NCI-H2081 (cell line): ENCODE results near the gene BRD3.
"Not testable (repeated sequence)": the region's sequence is repeated elsewhere in the genome, so short reads cannot be mapped to it uniquely, and the experiment has no call there.

ENCODE experiments used
- DNase-seq, 2 experiments: peaks; one replicate each; lab custom pipeline; 2025; lab: John Stamatoyannopoulos, UW

The BRD3 gene

DNA sequence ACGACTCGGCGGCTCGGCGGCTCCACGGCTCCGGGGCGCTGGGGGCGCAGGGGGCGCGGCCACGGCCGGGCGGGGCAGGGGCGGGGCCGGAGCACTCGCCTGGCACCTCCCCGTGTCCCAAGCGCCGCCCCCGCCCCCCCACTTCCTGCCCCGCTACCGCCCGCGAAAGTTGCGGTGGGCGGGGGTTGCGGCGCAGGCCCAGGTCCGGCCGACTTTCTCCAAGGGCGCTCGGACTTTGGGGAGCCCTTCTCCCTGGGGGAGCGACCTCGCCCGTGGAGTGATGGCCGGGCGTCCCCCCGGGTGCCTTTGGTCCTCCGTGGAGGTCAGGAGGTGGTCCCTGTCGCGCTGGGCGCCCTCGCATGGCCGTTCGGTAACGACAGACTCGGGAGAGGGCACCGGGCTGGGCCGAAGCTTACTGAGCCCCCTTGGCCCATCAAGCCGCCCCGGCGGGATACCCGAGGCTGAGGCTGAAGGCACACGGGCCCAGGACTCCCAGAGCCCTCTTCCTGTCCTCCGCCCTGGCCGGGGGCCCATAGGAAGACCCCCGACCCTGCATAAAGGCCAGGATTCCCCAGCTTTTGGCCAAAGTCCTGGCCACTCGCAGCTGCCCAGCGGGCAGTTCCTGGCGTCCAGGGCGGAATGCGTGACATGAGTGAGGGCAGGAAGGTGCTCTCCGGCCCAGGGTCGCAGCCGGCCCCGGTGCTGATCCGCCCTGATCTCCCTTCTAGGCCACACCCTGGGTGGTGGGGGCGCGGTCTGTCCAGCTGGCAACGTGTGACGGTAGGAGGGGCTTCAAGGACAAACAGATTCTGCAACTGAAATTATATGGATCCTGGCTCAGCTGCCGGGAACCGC is 74.8 kb downstream of the BRD3 start:
- peak; percentile 78 to 80 for DNase-seq

GRCh38 chr9:133991964-133992779 is 75.7 kb downstream of the BRD3 start, which contains the start of gene VAV2:
VAV2 (minus strand) TSS chr9:133992324; CDS start chr9:133992278, 46 bp downstream.
- DNase-seq, result peak; percentile 30 to 57

DNA sequence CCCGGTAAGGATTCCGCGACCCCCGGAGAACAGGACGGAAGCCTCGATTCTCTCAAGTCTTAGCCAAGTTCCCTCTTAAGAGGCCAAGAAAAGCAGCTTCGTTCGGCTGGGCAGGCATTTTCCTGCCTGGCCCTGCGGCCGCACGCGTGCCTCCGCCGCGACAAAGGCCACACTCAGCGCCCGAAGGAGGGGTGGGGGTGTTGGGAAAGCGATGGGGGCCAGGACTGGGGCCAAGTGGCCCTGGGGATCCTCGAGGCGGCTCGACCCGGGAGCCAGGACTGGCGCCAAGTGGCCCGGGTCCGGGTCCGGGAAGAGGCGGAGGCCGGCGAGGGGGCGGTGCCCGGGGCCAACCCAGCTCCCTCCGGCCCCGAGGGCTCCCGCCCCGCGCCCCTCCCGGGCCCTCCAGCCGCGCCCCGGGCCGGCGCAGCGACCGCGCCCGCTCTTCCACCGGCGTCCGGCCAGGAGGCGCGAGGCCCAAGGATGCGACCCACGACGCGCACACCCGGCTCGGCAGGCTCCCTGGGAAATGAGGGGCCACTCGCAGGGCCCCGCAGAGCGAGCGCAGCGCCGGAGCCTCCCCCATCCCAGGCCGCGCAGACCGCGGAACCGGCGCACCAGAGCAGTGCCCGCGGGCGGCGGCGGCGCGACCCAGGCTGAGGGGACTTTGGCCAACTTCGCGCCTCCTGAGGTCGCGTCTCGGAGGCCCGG is 76.5 kb downstream of the BRD3 start:
- no peak for DNase-seq

DNA sequence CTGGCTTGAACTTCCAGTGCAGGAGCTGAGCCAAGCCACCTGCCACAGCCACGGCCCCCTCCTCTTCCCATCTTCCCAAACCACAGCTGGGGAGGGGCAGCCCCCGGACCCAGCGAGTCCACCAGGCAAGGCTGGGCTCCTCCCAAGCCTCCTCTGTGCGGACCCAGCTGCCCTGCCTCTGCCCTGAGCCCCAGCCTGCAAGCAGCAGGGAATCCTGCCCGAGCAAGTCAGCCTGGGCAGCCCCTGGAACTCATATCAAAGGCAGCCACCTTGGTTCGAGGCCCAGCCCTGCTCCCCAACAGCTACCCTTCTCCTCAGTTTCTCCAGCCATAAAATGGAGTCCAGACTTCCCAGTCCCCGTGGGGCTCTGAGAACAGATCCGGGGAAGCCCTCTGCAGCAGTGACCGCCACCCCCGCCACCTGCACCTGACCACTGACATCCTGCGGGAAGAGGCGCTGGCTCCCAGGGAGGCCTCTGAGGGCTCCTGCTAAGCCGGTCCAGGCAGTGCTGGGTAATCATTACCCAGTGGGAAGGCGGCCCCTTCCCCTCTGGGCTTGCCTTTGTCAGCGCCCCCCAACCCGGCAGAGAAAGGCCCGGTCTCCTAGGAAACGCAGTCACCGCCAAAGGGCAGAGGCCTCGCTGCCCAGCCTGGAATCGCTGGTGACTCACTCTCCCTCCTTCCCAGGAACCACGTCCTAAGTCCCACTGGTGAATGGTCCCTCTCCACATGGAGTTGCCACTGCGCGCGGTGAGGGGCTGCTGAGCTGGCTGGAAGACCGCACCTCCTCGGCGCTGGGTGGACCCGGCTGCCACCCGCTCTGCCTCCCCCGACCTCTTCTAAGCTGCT is 77.2 kb downstream of the BRD3 start:
- DNase-seq, result peak in 1 of 2 experiments; percentile 31

GRCh38 chr9:133989625-133990365 is 78.0 kb downstream of the BRD3 start:
- no peak for DNase-seq

DNA sequence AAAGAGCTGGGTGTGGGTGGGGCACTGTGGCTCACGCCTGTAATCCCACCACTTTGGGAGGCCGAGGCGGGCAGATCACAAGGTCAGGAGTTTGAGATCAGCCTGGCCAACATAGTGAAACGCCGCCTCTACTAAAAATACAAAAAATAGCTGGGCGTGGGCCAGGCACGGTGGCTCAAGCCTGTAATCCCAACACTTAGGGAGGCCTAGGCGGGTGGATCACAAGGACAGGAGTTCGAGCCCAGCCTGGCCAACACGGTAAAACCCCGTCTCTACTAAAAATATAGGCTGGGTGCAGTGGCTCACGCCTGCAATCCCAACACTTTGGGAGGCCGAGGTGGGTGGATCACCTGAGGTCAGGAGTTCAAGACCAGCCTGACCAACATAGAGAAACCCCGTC is 79.1 kb downstream of the BRD3 start:
- not testable (repeated sequence) for DNase-seq

GRCh38 chr9:133987946-133988665 is 79.7 kb downstream of the BRD3 start:
- DNase-seq, result no peak

DNA sequence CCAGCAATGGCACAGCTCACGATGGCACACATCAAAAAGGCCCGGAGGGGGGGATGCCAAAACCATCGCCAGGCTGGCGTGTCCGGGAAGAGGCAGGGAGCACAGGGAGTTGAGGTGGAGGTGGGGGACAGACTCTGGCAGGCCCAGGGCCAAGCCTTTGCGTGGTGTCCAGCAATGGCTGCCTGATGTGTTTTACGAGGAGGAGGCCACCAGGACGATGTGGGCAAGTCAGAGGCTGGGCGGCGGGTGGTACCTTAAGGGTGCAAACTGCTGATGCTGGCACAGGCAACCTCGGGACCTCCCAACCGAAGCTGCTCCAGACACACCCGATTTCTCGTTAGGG is 80.4 kb downstream of the BRD3 start:
- DNase-seq, result no peak

- DNase-seq, result no peak
Observed at GRCh38 chr9:133986774-133987445, 80.9 kb downstream of the BRD3 start.

DNA sequence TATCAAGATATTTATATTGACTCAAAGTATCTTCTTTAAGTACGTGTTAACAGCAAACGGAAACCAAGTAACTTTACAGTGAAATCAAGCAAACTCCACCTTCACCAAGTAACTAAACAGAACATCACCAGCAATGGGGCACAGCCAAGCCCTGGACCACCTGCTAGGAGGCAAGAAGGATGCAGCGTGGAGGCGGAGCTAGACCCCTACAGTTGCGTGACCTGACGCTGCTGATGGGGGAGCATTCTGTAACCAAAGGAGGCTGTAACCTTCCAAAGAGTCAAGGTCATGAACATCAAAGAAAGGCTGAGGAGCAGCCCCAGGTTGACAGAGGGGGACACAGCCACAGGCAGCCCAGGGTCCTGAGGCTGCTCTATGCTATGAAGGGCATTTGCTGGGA is 81.8 kb downstream of the BRD3 start:
- DNase-seq, result no peak

DNA sequence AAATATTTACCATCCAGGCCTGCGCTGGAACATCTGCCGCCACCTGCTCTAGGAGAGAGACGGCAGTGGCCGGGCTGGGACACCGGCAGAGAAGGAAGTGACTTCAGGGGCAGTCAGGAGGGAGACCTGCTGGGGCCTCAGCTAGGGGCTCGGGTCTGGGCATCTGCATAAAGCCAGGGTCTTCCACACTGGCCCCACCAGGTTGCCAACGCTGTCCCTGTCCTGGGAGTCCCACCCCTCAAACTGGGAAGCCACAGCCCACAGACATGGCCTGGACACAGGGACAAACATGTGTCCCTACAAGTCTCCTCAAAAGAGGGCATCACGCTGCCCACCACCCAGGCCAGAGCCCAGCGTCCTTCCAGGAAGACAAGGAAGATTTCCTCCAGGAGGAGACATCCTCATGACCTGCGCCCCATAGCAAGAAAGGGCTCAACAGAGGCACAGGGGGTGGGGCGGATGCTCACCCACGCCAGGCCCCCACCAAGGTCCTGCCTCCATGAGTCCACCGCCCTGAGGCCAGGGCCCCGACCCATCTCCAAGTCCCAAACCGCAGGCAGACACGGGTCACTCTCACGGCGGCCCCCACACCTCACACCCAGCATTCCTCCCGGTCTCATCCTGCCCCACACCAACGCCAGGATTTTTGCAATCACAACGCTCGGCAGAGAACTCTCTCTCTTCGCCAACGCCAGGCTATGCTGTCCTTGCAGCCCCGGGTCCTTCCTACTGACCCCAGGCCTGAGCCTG is 84.7 kb downstream of the BRD3 start:
- DNase-seq, result no peak

GRCh38 chr9:133981958-133982681 is 85.7 kb downstream of the BRD3 start:
- DNase-seq, result no peak

GRCh38 chr9:133981589-133981957 is 86.3 kb downstream of the BRD3 start:
- no peak for DNase-seq

DNA sequence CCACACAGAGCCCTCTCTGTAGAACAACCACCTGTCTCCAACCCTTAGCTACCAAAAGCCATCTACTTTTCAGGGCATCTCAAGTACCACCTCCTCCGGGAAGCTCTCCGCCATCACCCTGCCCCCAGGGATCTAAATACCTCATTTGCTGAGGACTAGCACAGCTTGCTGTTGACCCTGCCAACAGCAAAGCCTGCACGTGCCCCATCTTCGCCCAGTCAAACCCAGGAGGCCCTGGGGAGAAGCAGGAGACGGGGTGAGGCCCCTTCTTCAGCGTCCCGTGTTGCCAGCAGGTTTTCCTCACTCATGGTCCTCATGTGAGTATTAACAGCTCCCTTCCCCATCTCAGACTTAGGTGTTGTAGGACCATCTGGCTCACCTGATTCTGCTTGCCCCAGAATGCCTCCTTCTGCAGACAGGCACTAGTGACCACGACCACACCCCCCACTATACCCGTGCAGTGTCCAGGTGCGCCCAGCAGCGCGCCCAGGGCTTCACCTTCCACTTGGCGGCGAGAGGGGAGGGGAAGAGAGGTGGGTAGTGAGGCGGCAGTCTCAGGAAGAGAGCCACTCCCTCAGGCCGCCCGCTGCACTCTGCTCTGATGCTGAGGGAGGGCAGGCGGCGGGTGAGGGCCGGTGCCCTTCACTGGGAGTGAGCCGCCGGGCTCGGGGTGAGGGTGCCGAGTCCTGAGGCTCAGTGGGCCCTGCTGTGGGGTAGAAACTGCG is 86.8 kb downstream of the BRD3 start:
- DNase-seq, result no peak
